ENCODE results near the gene PPIL1. TPM values are rescaled to one million over a fixed set of nuclear protein-coding genes. Genes with fewer than 3 reads are reported as not detected.

The PPIL1 gene
- total and polyA plus RNA-seq, 4 donors, result 15.8 to 23.9 (median 20.3) TPM

DNA sequence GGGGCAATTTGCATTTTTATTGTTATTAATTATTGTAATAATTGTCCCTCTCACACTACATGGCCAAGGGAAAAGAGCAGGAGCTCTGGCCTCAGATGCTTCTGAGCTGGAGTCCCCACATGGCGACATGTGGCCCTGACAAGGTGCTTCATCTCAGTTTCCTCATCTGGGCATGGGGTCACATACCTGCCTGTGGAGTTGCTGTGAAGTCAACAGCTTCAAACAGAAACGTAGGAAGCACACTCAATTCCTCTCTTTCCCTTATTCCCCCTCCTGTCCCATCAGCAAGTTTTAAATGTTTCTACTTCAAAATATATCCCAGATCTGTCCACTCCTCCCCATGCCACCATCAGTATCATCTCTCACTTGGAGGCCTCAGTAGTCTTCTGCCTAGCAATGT, 44.0 kb downstream of the PPIL1 start:
- no peak overlapping the region for H3K4me3 ChIP-seq (ENCODE audit: low read depth in 1 of 3, low read length in 3 of 3)
- H3K27me3 ChIP-seq (ENCODE audit: control insufficient read depth in 4 of 4, insufficient read depth in 4 of 4, low read length in 3 of 4), result no peaks in the 10 kb centered on the region
- H3K9me3 ChIP-seq (ENCODE audit: control insufficient read depth in 4 of 4, low read length in 3 of 4), result no peaks in the 10 kb centered on the region
- H3K27ac ChIP-seq (ENCODE audit: low read depth in 1 of 2, low read length in 2 of 2), result no peak overlapping the region
- 79% methylated on average over 2 of the region's 2 CpGs for WGBS
- H3K36me3 ChIP-seq (ENCODE audit: control insufficient read depth in 4 of 4, insufficient read depth in 3 of 4, low read depth in 1 of 4, low read length in 3 of 4), result no peaks in the 10 kb centered on the region
- H3K9ac ChIP-seq (ENCODE audit: low read depth in 1 of 2, low read length in 2 of 2), result no peak overlapping the region
- TF ChIP-seq, protein P1, sequence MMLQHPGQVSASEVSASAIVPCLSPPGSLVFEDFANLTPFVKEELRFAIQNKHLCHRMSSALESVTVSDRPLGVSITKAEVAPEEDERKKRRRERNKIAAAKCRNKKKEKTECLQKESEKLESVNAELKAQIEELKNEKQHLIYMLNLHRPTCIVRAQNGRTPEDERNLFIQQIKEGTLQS (IDR thresholded peaks at IDR 0.05), result no peak
- TF ChIP-seq NR2F2 (IDR thresholded peaks at IDR 0.05) (no peak), RAD21 (IDR thresholded peaks at IDR 0.05) (no peak), SP1 (IDR thresholded peaks at IDR 0.05) (no peak), HNF4A (conservative IDR thresholded peaks at IDR 0.05) (no peak), HNF4G (IDR thresholded peaks at IDR 0.05) (no peak), CTCF (IDR thresholded peaks at IDR 0.05; ENCODE audit: low read depth, low read length, missing input control) (no peak), EGR1 (IDR thresholded peaks at IDR 0.05; ENCODE audit: low read depth in 2 of 2) (no peak), REST (IDR thresholded peaks at IDR 0.05) (no peak), RXRA (IDR thresholded peaks at IDR 0.05) (no peak), YY1 (IDR thresholded peaks at IDR 0.05) (no peak), GABPA (IDR thresholded peaks at IDR 0.05 in 1 of 2, conservative IDR thresholded peaks at IDR 0.05 in 1 of 2) (no peak), FOXA2 (IDR thresholded peaks at IDR 0.05) (no peak), JUND (IDR thresholded peaks at IDR 0.05) (no peak)
- TF ChIP-seq, protein P2, sequence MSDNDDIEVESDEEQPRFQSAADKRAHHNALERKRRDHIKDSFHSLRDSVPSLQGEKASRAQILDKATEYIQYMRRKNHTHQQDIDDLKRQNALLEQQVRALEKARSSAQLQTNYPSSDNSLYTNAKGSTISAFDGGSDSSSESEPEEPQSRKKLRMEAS (IDR thresholded peaks at IDR 0.05), result no peak
- TF ChIP-seq, protein P3, sequence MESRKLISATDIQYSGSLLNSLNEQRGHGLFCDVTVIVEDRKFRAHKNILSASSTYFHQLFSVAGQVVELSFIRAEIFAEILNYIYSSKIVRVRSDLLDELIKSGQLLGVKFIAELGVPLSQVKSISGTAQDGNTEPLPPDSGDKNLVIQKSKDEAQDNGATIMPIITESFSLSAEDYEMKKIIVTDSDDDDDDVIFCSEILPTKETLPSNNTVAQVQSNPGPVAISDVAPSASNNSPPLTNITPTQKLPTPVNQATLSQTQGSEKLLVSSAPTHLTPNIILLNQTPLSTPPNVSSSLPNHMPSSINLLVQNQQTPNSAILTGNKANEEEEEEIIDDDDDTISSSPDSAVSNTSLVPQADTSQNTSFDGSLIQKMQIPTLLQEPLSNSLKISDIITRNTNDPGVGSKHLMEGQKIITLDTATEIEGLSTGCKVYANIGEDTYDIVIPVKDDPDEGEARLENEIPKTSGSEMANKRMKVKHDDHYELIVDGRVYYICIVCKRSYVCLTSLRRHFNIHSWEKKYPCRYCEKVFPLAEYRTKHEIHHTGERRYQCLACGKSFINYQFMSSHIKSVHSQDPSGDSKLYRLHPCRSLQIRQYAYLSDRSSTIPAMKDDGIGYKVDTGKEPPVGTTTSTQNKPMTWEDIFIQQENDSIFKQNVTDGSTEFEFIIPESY (IDR thresholded peaks at IDR 0.05), result no peak
- no peak for DNase-seq (ENCODE audit: low spot score)
- peaks cover 0 to 10% (median 7%) of the 10 kb centered on the region in 4 donors for H3K4me1 ChIP-seq (ENCODE audit: control insufficient read depth in 4 of 4, insufficient read depth in 4 of 4, low read length in 3 of 4)

Measured in liver (tissue), 9 donors.